Measurements from ENCODE around the gene BCAP31. TPM values are rescaled to one million over a fixed set of nuclear protein-coding genes. Genes with fewer than 3 reads are reported as not detected.

BCAP31 gene
- total RNA-seq, 1 donor from 2014 or later = 219 TPM

DNA sequence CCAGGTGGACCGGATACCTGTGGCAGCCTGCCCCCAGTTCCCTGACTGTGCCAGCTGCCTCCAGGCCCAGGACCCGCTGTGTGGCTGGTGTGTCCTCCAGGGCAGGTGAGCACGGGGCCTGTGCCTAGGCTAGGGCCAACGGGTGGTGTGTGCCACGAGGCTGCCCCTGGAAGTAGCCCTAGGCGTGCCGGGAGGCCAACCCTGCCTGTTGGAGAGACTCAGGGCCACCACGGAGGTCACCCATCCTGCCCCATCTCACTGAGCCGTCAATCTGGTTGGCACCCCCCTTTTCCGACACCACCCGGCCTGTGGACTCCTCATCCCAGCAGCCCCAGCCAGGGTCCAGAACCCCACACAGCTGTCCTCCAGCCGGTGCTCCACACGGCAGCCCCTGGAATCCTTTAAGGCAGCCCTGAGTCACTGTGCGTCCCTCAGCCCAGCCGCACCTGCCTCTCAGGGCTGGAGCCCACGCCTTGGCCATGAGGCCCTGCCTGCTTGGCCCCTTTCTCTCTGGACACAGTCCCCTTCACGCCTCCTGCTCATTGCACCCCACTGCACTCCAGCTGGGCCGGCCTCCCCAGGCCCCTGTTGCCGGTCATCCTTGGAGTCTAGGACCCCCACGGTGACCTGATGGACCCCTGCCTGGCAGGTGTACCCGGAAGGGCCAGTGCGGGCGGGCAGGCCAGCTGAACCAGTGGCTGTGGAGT, 45.1 kb upstream of the BCAP31 start:
- Histone ChIP-seq H2AFZ (ENCODE audit: low read depth, low read length) (no peak overlapping the region), H3K9ac (ENCODE audit: low read length) (no peak overlapping the region), H3K27ac (ENCODE audit: low read depth, low read length) (no peak overlapping the region), H3K4me3 (ENCODE audit: insufficient read depth, low read depth, low read length) (no peak overlapping the region), H3K4me2 (ENCODE audit: low read length) (no peak overlapping the region), H3K9me3 (ENCODE audit: insufficient read depth, low read depth, low read length) (no peaks in the 10 kb centered on the region), H3K27me3 (ENCODE audit: insufficient read depth, low read length) (no peaks in the 10 kb centered on the region), H4K20me1 (ENCODE audit: insufficient read depth, low read length) (no peaks in the 10 kb centered on the region), H3K4me1 (ENCODE audit: insufficient read depth, low read length) (peaks cover 22% of the 10 kb centered on the region), H3K79me2 (ENCODE audit: insufficient read depth, low read length) (no peaks in the 10 kb centered on the region), H3K36me3 (ENCODE audit: insufficient read depth, low read length) (no peaks in the 10 kb centered on the region)
- no peaks in the 10 kb centered on the region for H3K27me3 Mint-ChIP-seq (ENCODE audit: low read depth, unreplicated experiment)
- no peaks in the 10 kb centered on the region for H3K36me3 Mint-ChIP-seq (ENCODE audit: low read depth, unreplicated experiment)
- no peak overlapping the region for H3K27ac Mint-ChIP-seq (ENCODE audit: unreplicated experiment)
- FAIRE-seq (no peak), DNase-seq (ENCODE audit: low read depth) (no peak)
- H3K9me3 Mint-ChIP-seq (ENCODE audit: unreplicated experiment) = no peaks in the 10 kb centered on the region
- TF ChIP-seq, protein P1, sequence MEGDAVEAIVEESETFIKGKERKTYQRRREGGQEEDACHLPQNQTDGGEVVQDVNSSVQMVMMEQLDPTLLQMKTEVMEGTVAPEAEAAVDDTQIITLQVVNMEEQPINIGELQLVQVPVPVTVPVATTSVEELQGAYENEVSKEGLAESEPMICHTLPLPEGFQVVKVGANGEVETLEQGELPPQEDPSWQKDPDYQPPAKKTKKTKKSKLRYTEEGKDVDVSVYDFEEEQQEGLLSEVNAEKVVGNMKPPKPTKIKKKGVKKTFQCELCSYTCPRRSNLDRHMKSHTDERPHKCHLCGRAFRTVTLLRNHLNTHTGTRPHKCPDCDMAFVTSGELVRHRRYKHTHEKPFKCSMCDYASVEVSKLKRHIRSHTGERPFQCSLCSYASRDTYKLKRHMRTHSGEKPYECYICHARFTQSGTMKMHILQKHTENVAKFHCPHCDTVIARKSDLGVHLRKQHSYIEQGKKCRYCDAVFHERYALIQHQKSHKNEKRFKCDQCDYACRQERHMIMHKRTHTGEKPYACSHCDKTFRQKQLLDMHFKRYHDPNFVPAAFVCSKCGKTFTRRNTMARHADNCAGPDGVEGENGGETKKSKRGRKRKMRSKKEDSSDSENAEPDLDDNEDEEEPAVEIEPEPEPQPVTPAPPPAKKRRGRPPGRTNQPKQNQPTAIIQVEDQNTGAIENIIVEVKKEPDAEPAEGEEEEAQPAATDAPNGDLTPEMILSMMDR (IDR thresholded peaks at IDR 0.05; ENCODE audit: insufficient read depth, low read depth, low read length) = no peak
- TF ChIP-seq EZH2 (IDR thresholded peaks at IDR 0.05; ENCODE audit: insufficient read depth, low read length) = no peak
- no peaks in the 10 kb centered on the region for H3K4me1 Mint-ChIP-seq (ENCODE audit: low read depth, unreplicated experiment)
- no peak overlapping the region for H3K4me3 Mint-ChIP-seq (ENCODE audit: unreplicated experiment)

DNA sequence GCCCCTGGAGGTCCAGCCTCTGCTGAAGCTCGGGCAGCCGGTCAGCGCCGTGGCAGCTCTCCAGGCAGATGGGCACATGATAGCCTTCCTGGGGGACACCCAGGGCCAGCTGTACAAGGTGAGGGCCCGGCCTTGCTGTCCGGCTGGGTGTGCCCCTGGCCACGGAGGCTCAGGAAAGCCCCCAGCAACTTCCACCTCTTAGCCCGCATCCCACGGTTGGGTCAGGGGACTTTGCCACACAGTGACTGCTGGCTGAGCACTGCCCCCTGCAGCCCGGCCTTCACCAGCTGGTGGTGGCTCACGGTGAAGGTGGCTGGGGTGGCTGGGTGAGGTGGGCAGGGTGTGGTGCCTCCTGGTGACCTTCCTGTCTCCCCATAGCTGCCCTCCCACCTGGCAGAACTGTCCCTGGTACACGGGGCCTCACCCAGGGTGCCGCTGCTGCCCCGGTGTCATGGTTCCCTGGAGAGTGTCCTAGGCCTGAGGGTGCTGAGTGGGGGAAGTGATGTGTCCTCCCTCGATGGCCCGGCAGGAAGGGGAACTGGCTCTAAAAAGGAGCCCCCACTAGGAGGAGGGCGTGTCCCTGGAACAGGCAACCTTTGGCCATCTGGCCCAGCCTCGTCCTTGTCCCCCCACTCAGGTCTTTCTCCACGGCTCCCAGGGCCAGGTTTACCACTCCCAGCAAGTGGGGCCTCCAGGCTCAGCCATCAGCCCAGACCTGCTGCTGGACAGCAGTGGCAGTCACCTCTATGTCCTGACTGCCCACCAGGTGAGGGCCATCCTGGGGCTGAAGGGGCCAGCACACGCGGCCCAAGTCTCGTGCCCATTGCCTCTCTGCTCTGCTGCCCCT, 44.3 kb upstream of the BCAP31 start:
- Histone ChIP-seq H3K27ac (ENCODE audit: low read depth, low read length) (no peak overlapping the region), H3K27me3 (ENCODE audit: insufficient read depth, low read length) (no peaks in the 10 kb centered on the region), H3K4me3 (ENCODE audit: insufficient read depth, low read depth, low read length) (no peak overlapping the region), H4K20me1 (ENCODE audit: insufficient read depth, low read length) (peaks cover 3% of the 10 kb centered on the region), H3K36me3 (ENCODE audit: insufficient read depth, low read length) (no peaks in the 10 kb centered on the region), H3K4me2 (ENCODE audit: low read length) (no peak overlapping the region), H3K4me1 (ENCODE audit: insufficient read depth, low read length) (peaks cover 25% of the 10 kb centered on the region), H3K9ac (ENCODE audit: low read length) (no peak overlapping the region), H3K79me2 (ENCODE audit: insufficient read depth, low read length) (no peaks in the 10 kb centered on the region), H2AFZ (ENCODE audit: low read depth, low read length) (no peak overlapping the region), H3K9me3 (ENCODE audit: insufficient read depth, low read depth, low read length) (no peaks in the 10 kb centered on the region)
- Mint-ChIP-seq H3K27me3 (ENCODE audit: low read depth, unreplicated experiment) (peaks cover 2% of the 10 kb centered on the region), H3K36me3 (ENCODE audit: low read depth, unreplicated experiment) (no peaks in the 10 kb centered on the region), H3K9me3 (ENCODE audit: unreplicated experiment) (no peaks in the 10 kb centered on the region), H3K27ac (ENCODE audit: unreplicated experiment) (no peak overlapping the region), H3K4me1 (ENCODE audit: low read depth, unreplicated experiment) (no peaks in the 10 kb centered on the region), H3K4me3 (ENCODE audit: unreplicated experiment) (no peak overlapping the region)
- no peak for FAIRE-seq
- DNase-seq (ENCODE audit: low read depth) = no peak
- no peak for TF ChIP-seq EZH2 (IDR thresholded peaks at IDR 0.05; ENCODE audit: insufficient read depth, low read length)
- TF ChIP-seq, protein P1 (IDR thresholded peaks at IDR 0.05; ENCODE audit: insufficient read depth, low read depth, low read length) = no peak

Data from astrocyte (in vitro differentiated cells and primary cell).